Measurements from ENCODE around the gene GPR12. TPM values are rescaled to one million over a fixed set of nuclear protein-coding genes. Genes with fewer than 3 reads are reported as not detected.
"Not testable (repeated sequence)": the region's sequence is repeated elsewhere in the genome, so short reads cannot be mapped to it uniquely, and the experiment has no call there.

GPR12 gene
- total RNA-seq, 1 donor from 2014 or later: 0.14 TPM

DNA sequence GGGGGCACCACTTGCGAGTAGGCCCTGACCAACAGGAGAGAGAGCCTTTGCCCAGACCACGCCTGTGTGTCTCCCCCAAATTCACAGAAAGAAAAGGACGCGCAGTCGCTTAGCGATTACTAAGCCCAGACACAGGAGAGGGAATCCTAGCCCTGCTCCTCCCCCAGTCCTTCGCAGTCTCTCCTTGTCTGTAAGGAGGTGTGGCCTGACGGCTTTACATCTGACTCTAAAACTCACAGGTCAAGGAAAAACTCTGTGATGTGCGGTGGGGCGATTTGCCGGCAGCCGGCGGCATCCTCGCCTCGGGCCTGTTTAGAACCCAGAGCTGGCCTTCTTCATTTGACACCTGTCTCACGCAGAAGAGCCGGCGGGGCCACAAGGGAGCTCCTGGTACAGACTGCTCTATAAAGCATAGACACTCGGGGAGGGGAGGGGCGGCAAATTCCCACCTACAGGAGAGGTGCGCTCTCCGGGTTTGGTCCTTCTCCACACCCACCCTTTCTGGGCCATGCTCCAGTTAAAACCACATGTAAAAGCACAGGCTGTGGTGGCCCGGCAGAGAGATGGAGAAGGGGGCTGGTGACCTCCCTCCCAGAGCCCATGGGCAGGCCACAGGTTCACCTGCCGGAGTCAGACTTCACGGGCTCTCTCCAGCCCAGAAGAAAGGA, 17.8 kb downstream of the GPR12 start:
- Mint-ChIP-seq H3K9me3 (peaks cover 2% of the 10 kb centered on the region), H3K27me3 (peaks cover 73% of the 10 kb centered on the region), H3K27ac (no peak overlapping the region), H3K36me3 (no peaks in the 10 kb centered on the region), H3K4me1 (ENCODE audit: unreplicated experiment) (no peaks in the 10 kb centered on the region), H3K4me3 (no peak overlapping the region)
- TF ChIP-seq, protein P1, sequence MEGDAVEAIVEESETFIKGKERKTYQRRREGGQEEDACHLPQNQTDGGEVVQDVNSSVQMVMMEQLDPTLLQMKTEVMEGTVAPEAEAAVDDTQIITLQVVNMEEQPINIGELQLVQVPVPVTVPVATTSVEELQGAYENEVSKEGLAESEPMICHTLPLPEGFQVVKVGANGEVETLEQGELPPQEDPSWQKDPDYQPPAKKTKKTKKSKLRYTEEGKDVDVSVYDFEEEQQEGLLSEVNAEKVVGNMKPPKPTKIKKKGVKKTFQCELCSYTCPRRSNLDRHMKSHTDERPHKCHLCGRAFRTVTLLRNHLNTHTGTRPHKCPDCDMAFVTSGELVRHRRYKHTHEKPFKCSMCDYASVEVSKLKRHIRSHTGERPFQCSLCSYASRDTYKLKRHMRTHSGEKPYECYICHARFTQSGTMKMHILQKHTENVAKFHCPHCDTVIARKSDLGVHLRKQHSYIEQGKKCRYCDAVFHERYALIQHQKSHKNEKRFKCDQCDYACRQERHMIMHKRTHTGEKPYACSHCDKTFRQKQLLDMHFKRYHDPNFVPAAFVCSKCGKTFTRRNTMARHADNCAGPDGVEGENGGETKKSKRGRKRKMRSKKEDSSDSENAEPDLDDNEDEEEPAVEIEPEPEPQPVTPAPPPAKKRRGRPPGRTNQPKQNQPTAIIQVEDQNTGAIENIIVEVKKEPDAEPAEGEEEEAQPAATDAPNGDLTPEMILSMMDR (conservative IDR thresholded peaks at IDR 0.05): no peak
- no peak for DNase-seq (ENCODE audit: extremely low spot score, unreplicated experiment)

DNA sequence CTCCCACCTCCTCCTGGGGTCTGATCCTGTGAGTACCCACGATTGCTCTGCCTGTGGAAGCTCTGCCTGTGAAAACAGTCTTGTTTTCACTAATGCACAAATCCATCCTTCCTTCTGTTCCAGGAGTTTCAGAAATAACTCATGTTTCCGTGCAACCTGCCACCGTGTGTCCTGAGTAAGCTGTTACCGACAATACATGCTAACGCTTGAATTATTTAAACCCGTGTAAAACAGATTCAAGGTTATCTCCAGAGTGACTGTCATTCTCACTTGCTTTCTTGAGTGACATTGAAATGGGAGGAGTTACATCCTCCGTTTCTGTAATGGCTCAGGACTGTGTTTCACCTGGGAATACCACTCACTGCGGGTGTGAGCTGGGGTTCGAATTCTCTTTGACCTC, 24.9 kb downstream of the GPR12 start:
- Mint-ChIP-seq H3K4me3 (no peak overlapping the region), H3K27me3 (peaks cover 47% of the 10 kb centered on the region), H3K4me1 (ENCODE audit: unreplicated experiment) (no peaks in the 10 kb centered on the region), H3K27ac (no peak overlapping the region), H3K9me3 (peaks cover 6% of the 10 kb centered on the region), H3K36me3 (no peaks in the 10 kb centered on the region)
- no peak for DNase-seq (ENCODE audit: extremely low spot score, unreplicated experiment)
- TF ChIP-seq, protein P1 (conservative IDR thresholded peaks at IDR 0.05): no peak

DNA sequence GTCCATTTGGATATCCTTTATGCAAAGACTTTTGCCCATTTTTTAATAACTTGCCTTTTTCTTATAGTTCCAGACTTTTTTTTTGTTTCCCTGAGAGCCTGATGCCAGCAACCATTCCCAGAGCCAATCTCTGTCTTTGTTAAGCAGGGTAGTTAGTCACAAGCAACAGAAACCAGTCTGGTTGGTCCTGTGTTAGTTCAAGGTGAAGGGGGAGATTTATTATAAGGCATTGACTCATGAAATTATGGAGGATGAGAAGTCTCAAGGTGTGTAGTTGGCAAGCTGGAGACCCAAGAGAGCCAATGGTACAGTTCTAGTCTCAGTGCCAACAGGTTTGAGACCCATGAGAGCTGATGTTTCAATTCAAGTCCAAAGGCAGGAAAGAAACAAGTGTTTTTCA, 33.0 kb downstream of the GPR12 start:
- DNase-seq (ENCODE audit: extremely low spot score, unreplicated experiment): peak; percentile 6
- H3K9me3 Mint-ChIP-seq: peaks cover 5% of the 10 kb centered on the region
- no peaks in the 10 kb centered on the region for H3K36me3 Mint-ChIP-seq
- no peak overlapping the region for H3K4me3 Mint-ChIP-seq
- H3K27me3 Mint-ChIP-seq: peaks cover 29% of the 10 kb centered on the region
- H3K4me1 Mint-ChIP-seq (ENCODE audit: unreplicated experiment): no peaks in the 10 kb centered on the region
- TF ChIP-seq, protein P1 (conservative IDR thresholded peaks at IDR 0.05): no peak
- H3K27ac Mint-ChIP-seq: no peak overlapping the region

DNA sequence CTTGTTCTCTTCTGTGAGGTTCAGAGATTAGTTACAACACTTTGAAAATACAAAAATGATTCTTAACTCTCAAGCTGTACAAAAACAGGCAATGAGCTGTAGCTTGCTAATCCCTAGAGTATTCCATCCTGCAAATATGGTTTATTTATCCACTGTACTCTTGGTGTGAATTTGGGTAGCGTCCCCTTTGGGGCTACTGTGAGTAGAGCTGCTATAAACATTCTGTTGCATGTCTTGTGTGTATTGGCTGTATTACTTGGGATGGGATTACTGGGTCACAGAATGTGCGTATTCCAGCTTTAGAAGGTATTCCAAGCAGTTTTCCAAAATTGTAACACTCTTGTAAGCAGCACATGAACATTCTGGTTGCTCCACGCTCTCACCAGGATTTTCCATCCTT, 33.5 kb downstream of the GPR12 start:
- DNase-seq (ENCODE audit: extremely low spot score, unreplicated experiment): no peak
- TF ChIP-seq, protein P1 (conservative IDR thresholded peaks at IDR 0.05): no peak
- H3K9me3 Mint-ChIP-seq: peaks cover 5% of the 10 kb centered on the region
- H3K4me3 Mint-ChIP-seq: no peak overlapping the region
- H3K27me3 Mint-ChIP-seq: peaks cover 29% of the 10 kb centered on the region
- no peaks in the 10 kb centered on the region for H3K4me1 Mint-ChIP-seq (ENCODE audit: unreplicated experiment)
- no peaks in the 10 kb centered on the region for H3K36me3 Mint-ChIP-seq
- no peak overlapping the region for H3K27ac Mint-ChIP-seq

DNA sequence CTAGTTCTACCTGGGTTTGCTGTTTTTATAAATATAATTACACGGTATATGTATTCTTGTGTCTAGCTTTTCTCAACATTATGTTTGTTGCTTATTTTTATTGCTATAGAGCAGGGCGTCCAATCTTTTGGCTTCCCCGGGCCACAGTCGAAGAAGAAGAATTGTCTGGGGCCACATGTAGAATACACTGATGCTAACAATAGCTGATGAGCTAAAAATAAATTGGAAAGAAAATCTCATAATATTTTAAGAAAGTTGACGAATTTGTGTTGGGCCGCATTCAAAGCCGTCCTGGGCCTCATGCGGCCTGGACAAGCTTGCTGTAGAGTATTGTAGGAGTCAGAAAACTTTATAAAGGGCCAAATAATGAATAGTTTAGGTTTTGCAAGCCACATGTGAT, 33.9 kb downstream of the GPR12 start:
- Mint-ChIP-seq H3K27me3 (peaks cover 25% of the 10 kb centered on the region), H3K9me3 (peaks cover 5% of the 10 kb centered on the region), H3K36me3 (no peaks in the 10 kb centered on the region), H3K4me1 (ENCODE audit: unreplicated experiment) (no peaks in the 10 kb centered on the region), H3K4me3 (no peak overlapping the region), H3K27ac (no peak overlapping the region)
- TF ChIP-seq, protein P1 (conservative IDR thresholded peaks at IDR 0.05): no peak
- peak; percentile 11 for DNase-seq (ENCODE audit: extremely low spot score, unreplicated experiment)

DNA sequence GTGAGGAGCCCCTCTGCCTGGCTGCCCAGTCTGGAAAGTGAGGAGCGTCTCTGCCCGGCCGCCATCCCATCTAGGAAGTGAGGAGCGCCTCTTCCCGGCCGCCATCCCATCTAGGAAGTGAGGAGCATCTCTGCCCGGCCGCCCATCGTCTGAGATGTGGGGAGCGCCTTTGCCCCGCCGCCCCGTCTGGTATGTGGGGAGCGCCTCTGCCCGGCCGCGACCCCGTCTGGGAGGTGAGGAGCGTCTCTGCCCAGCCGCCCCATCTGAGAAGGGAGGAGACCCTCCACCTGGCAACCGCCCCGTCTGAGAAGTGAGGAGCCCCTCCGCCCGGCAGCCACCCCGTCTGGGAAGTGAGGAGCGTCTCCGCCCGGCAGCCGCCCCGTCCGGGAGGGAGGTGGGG, 37.0 kb downstream of the GPR12 start:
- H3K9me3 Mint-ChIP-seq; H3K27ac Mint-ChIP-seq; H3K4me3 Mint-ChIP-seq; H3K4me1 Mint-ChIP-seq (ENCODE audit: unreplicated experiment); H3K36me3 Mint-ChIP-seq: not testable (repeated sequence)
- peaks cover 11% of the 10 kb centered on the region for H3K27me3 Mint-ChIP-seq
- peak; percentile 40 for DNase-seq (ENCODE audit: extremely low spot score, unreplicated experiment)

Data from type B pancreatic cell (in vitro differentiated cells).